HFFc6 (cell line): ENCODE measurements around the gene SFTPD. TPM values are rescaled to one million over a fixed set of nuclear protein-coding genes. Genes with fewer than 3 reads are reported as not detected.

Experiments
- DNase-seq: peaks from one replicate; pipeline ENCODE4 v3.0.0-alpha.2; 2018
- H3K27ac Mint-ChIP-seq: 2 replicates; pipeline ENCODE4 v1.8.0; 2020; ENCODE audit warnings: mild to moderate bottlenecking, mixed read lengths
- H3K27me3 Mint-ChIP-seq: 2 replicates; pipeline ENCODE4 v1.8.0; 2021; ENCODE audit warnings: mild to moderate bottlenecking, moderate library complexity, mixed read lengths; ENCODE audit not compliant: insufficient read depth
- H3K36me3 Mint-ChIP-seq: 2 replicates; pipeline ENCODE4 v1.8.0; 2021; ENCODE audit warnings: low read depth, mixed read lengths
- H3K4me1 Mint-ChIP-seq: 2 replicates; pipeline ENCODE4 v1.8.0; 2020; ENCODE audit warnings: low read depth, mixed read lengths
- H3K4me3 Mint-ChIP-seq: 2 replicates; pipeline ENCODE4 v1.8.0; 2020; ENCODE audit warnings: mild to moderate bottlenecking, moderate library complexity, mixed read lengths
- H3K9me3 Mint-ChIP-seq: 2 replicates; pipeline ENCODE4 v1.8.0; 2020; ENCODE audit warnings: mild to moderate bottlenecking, mixed read lengths
- CTCF ChIP-seq: fragments of 200-600 bp; sonication (generic); IDR thresholded peaks from 2 replicates; pipeline ENCODE4 v1.5.0; 2021; ENCODE audit warnings: antibody characterized with exemption, mild to moderate bottlenecking
- total RNA-seq, 6 experiments: library from RNA; stranded (reverse); fragmentation: NEBNext Ultra II Directional; extraction: Animal tissue kit (Norgen Biotek cat#: 25700); gene quantifications; 2 replicates in 1 of 6; 3 replicates in 5 of 6; pipeline ENCODE4 v1.2.3, GENCODE V29; 2021

SFTPD gene
- total RNA-seq, 6 experiments from 2014 or later: not detected

- Mint-ChIP-seq H3K9me3 (no peaks in the 10 kb centered on the region), H3K27me3 (peaks cover 25% of the 10 kb centered on the region), H3K4me1 (no peaks in the 10 kb centered on the region), H3K4me3 (no peak overlapping the region), H3K27ac (no peak overlapping the region), H3K36me3 (no peaks in the 10 kb centered on the region)
- DNase-seq: no peak
- TF ChIP-seq CTCF: no peak
Measured at GRCh38 chr10:79938728-79939406, 10.0 kb downstream of the SFTPD start.

DNA sequence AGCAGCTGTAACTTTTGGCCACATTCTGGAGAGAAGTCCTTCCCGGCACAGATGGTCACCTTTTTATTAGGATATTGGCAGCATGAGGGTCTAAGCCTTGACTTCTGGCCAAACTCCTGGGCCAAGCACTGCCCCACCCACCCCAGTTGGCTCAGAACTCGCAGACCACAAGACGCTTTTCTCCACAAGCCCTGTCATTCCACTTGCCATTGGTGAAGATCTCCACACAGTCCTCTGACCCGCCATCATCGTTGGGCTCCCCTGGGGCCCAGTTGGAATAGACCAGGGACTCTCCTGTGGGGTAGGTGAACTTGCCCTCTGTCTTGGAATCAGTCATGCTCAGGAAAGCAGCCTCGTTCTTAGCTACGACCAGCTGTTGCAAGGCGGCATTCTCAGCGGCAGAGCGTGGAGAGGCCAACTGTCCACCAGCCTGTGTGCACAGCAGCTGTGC is 11.2 kb downstream of the SFTPD start:
- Mint-ChIP-seq H3K9me3 (no peaks in the 10 kb centered on the region), H3K27me3 (peaks cover 21% of the 10 kb centered on the region), H3K36me3 (no peaks in the 10 kb centered on the region), H3K27ac (no peak overlapping the region), H3K4me3 (no peak overlapping the region), H3K4me1 (peaks cover 1% of the 10 kb centered on the region)
- TF ChIP-seq CTCF: no peak
- no peak for DNase-seq

DNA sequence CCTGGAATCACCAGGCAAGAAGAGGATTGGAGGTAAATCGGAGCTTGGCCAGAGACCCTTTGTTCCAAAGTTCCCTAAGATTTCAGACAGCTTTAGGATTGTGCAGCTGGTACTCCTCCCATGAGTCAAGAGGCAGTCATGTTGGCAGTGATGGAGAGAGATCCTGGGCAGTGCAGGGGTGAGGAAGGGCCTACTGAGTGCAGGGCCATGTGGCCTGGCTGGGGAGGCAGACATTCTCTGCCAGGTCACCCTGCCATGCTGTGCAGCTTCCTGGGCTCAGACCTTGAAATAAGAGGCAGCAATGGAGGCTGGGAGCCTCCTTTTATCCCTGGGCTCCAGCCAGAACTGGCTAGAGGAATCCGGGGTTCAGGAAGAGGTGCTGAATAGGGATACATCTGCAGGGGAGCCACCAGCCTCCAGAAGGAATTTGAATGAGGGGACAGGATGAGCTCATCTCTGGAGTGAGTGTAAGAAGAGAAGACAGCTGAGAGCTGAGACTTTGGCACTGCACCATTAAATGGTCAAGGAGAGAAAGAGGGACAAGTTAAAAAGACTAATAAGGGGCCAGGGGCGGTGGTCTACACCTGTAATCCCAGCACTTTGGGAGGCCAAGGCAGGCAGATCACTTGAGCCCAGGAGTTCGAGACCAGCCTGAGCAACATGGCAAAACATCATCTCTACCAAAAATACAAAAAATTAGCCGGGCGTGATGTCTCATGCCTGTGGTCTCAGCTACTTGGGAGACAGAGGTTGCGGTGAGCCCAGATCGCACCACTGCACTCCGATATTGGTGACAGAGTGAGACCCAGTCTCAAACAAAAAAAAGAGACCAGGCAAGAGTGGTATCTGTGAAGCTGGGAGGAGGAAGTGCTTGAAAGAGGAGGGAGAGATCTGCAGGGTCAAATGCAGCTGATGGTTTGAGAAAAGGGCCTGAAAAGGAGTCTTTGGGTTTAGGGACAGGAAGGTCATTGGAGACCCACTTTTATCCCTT is 12.0 kb downstream of the SFTPD start:
- Mint-ChIP-seq H3K4me1 (peaks cover 9% of the 10 kb centered on the region), H3K9me3 (no peaks in the 10 kb centered on the region), H3K27me3 (peaks cover 14% of the 10 kb centered on the region), H3K4me3 (no peak overlapping the region), H3K36me3 (no peaks in the 10 kb centered on the region), H3K27ac (no peak overlapping the region)
- DNase-seq: no peak
- no peak for TF ChIP-seq CTCF

DNA sequence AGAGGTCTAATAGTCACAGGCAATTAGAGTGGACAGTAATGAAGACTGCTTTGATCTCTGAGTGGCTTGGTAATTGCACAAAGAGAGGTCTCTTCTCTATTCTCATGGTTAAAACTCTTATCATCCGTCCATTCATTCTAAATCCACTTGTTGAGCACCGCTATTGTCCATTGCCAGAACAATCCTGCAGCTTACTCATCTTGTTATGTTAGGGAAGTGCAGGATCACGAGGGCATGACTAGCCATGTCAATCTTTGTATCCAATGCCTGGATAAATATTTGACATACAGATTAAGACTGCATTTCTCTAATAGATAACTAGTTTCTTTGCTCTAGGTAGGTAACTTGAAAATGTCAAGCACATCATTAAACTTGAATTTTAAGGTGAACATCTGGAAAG is 14.9 kb downstream of the SFTPD start:
- no peak for DNase-seq
- no peaks in the 10 kb centered on the region for H3K9me3 Mint-ChIP-seq
- H3K27ac Mint-ChIP-seq: no peak overlapping the region
- no peak for TF ChIP-seq CTCF
- H3K27me3 Mint-ChIP-seq: no peaks in the 10 kb centered on the region; the same call in 1 of the 2 replicates
- H3K4me3 Mint-ChIP-seq: no peak overlapping the region
- H3K4me1 Mint-ChIP-seq: peaks cover 16% of the 10 kb centered on the region
- no peaks in the 10 kb centered on the region for H3K36me3 Mint-ChIP-seq

- no peak overlapping the region for H3K27ac Mint-ChIP-seq
- H3K27me3 Mint-ChIP-seq: peaks cover 1% of the 10 kb centered on the region; the same call in 1 of the 2 replicates
- DNase-seq: no peak
- no peaks in the 10 kb centered on the region for H3K36me3 Mint-ChIP-seq
- no peaks in the 10 kb centered on the region for H3K9me3 Mint-ChIP-seq
- TF ChIP-seq CTCF: no peak
- peaks cover 16% of the 10 kb centered on the region for H3K4me1 Mint-ChIP-seq
- H3K4me3 Mint-ChIP-seq: no peak overlapping the region
Measured at GRCh38 chr10:79932841-79933379, 16.0 kb downstream of the SFTPD start.
